Neuronal stem cell (in vitro differentiated cells): ENCODE measurements around the gene DENND1B.

Experiments used
- DNase-seq: peaks from one replicate; pipeline ENCODE4 v3.0.0-alpha.2; 2013; ENCODE audit warnings: low spot score
- H2AFZ ChIP-seq: one replicate; pipeline ENCODE4 v1.6.1; 2013; ENCODE audit warnings: mild to moderate bottlenecking, low read length, inconsistent platforms
- H2AK5ac ChIP-seq: 2 replicates; pipeline ENCODE4 v1.6.1; 2013; ENCODE audit warnings: low read depth, mild to moderate bottlenecking, inconsistent platforms, low read length, moderate library complexity, mixed read lengths
- H2BK120ac ChIP-seq: 2 replicates; pipeline ENCODE4 v1.6.1; 2013; ENCODE audit warnings: low read depth, mild to moderate bottlenecking, inconsistent platforms, low read length, moderate library complexity, mixed read lengths
- H2BK12ac ChIP-seq: one replicate; pipeline ENCODE4 v1.6.1; 2013; ENCODE audit warnings: low read length, inconsistent platforms
- H2BK15ac ChIP-seq: 2 replicates; pipeline ENCODE4 v1.6.1; 2013; ENCODE audit warnings: mild to moderate bottlenecking, low read length, inconsistent platforms, mixed read lengths
- H2BK5ac ChIP-seq: one replicate; pipeline ENCODE4 v1.6.1; 2013; ENCODE audit warnings: inconsistent platforms, mild to moderate bottlenecking, low read length, moderate library complexity
- H3K14ac ChIP-seq: one replicate; pipeline ENCODE4 v1.6.1; 2013; ENCODE audit warnings: low read length, inconsistent platforms
- H3K18ac ChIP-seq: 2 replicates; pipeline ENCODE4 v1.6.1; 2013; ENCODE audit warnings: low read length, inconsistent platforms
- H3K23ac ChIP-seq: 2 replicates; pipeline ENCODE4 v1.6.1; 2013; ENCODE audit warnings: low read depth, mild to moderate bottlenecking, mixed read lengths, low read length, inconsistent platforms; ENCODE audit not compliant: poor library complexity
- H3K27ac ChIP-seq: replicated peaks from 3 replicates; pipeline ENCODE4 v1.5.1; 2013; ENCODE audit warnings: low read length, inconsistent platforms
- H3K27me3 ChIP-seq, 3 experiments: 2 replicates each; pipeline ENCODE4 v1.6.1; 2013; ENCODE audit warnings: low read length in 3 of 3, mild to moderate bottlenecking in 2 of 3, inconsistent platforms in 1 of 3, low read depth in 1 of 3, mixed read lengths in 1 of 3, moderate library complexity in 1 of 3; ENCODE audit not compliant: control insufficient read depth in 3 of 3, insufficient read depth in 3 of 3
- H3K36me3 ChIP-seq, 2 donors: replicated peaks in 1 of 2; 2 replicates each; pipeline ENCODE4 v1.6.1; 2013; ENCODE audit warnings: low read length in 2 of 2; ENCODE audit not compliant: control insufficient read depth in 2 of 2, insufficient read depth in 2 of 2
- H3K4ac ChIP-seq: 2 replicates; pipeline ENCODE4 v1.6.1; 2013; ENCODE audit warnings: inconsistent platforms, mild to moderate bottlenecking, low read length, moderate library complexity
- H3K4me1 ChIP-seq, 2 donors: 1 replicate in 1 of 2; 2 replicates in 1 of 2; pipeline ENCODE4 v1.6.1; 2013; ENCODE audit warnings: low read length in 2 of 2, low read depth in 1 of 2; ENCODE audit not compliant: control insufficient read depth in 2 of 2, insufficient read depth in 1 of 2
- H3K4me2 ChIP-seq: one replicate; pipeline ENCODE4 v1.6.1; 2013; ENCODE audit warnings: mild to moderate bottlenecking, low read length, inconsistent platforms; ENCODE audit not compliant: insufficient read depth, poor library complexity, severe bottlenecking
- H3K4me3 ChIP-seq, 2 donors: 2 replicates each; pipeline ENCODE4 v1.5.1; 2013; ENCODE audit warnings: low read length in 2 of 2, mild to moderate bottlenecking in 2 of 2, inconsistent platforms in 1 of 2, moderate library complexity in 1 of 2
- H3K79me1 ChIP-seq: one replicate; pipeline ENCODE4 v1.6.1; 2013; ENCODE audit warnings: low read depth, mild to moderate bottlenecking, inconsistent platforms, low read length, moderate library complexity
- H3K9ac ChIP-seq: one replicate; pipeline ENCODE4 v1.6.1; 2013; ENCODE audit warnings: mild to moderate bottlenecking, low read depth, low read length, inconsistent platforms; ENCODE audit not compliant: poor library complexity
- H3K9me3 ChIP-seq, 2 donors: replicated peaks in 1 of 2; 2 replicates each; pipeline versions ENCODE3 to v1.6.1; 2013; ENCODE audit warnings: low read length in 2 of 2, mild to moderate bottlenecking in 2 of 2, inconsistent platforms in 1 of 2, low read depth in 1 of 2, mixed read lengths in 1 of 2, moderate library complexity in 1 of 2; ENCODE audit not compliant: control insufficient read depth in 2 of 2, insufficient read depth in 1 of 2
- H4K8ac ChIP-seq: one replicate; pipeline ENCODE4 v1.6.1; 2013; ENCODE audit warnings: low read depth, mild to moderate bottlenecking, inconsistent platforms, low read length, moderate library complexity
- H4K91ac ChIP-seq: one replicate; pipeline ENCODE4 v1.6.1; 2013; ENCODE audit warnings: low read length, low read depth, mild to moderate bottlenecking, inconsistent platforms; ENCODE audit not compliant: poor library complexity
- WGBS, 2 donors: extraction: QIAGEN DNeasy Blood & Tissue Kit; methylation state at CpG; one replicate each; pipeline ENCODE4 v1.1.7; 2013; ENCODE audit warnings: missing lambda C conversion rate in 2 of 2, mixed read lengths in 1 of 2; ENCODE audit not compliant: insufficient read length in 2 of 2, insufficient replicate concordance in 1 of 2; ENCODE audit errors: extremely low coverage in 2 of 2; 5-methylcytosine and 5-hydroxymethylcytosine counted together

Gene DENND1B

GRCh38 chr1:197470330-197470729, 304.9 kb downstream of the DENND1B start:
- no peak overlapping the region for H3K4me3 ChIP-seq
- no CpG with 5 or more reads among the region's 1 CpG for WGBS, 2 donors
- no peaks in the 10 kb centered on the region for H3K9me3 ChIP-seq
- no peaks in the 10 kb centered on the region for H3K79me1 ChIP-seq
- H2BK15ac ChIP-seq, result no peak overlapping the region
- H4K91ac ChIP-seq, result no peak overlapping the region
- no peak overlapping the region for H3K4ac ChIP-seq
- H2BK120ac ChIP-seq, result no peak overlapping the region
- no peak overlapping the region for H3K18ac ChIP-seq
- H3K4me1 ChIP-seq, result peaks cover 3 to 4% of the 10 kb centered on the region in 2 donors
- no peak overlapping the region for H3K4me2 ChIP-seq
- no peak for DNase-seq
- no peak overlapping the region for H4K8ac ChIP-seq
- no peak overlapping the region for H3K9ac ChIP-seq
- no peak overlapping the region for H3K23ac ChIP-seq
- no peak overlapping the region for H3K27ac ChIP-seq
- no peak overlapping the region for H2BK12ac ChIP-seq
- no peaks in the 10 kb centered on the region for H3K27me3 ChIP-seq
- no peak overlapping the region for H3K14ac ChIP-seq
- H2BK5ac ChIP-seq, result no peak overlapping the region
- H2AK5ac ChIP-seq, result no peak overlapping the region
- H2AFZ ChIP-seq, result no peak overlapping the region
- H3K36me3 ChIP-seq, result no peaks in the 10 kb centered on the region

DNA sequence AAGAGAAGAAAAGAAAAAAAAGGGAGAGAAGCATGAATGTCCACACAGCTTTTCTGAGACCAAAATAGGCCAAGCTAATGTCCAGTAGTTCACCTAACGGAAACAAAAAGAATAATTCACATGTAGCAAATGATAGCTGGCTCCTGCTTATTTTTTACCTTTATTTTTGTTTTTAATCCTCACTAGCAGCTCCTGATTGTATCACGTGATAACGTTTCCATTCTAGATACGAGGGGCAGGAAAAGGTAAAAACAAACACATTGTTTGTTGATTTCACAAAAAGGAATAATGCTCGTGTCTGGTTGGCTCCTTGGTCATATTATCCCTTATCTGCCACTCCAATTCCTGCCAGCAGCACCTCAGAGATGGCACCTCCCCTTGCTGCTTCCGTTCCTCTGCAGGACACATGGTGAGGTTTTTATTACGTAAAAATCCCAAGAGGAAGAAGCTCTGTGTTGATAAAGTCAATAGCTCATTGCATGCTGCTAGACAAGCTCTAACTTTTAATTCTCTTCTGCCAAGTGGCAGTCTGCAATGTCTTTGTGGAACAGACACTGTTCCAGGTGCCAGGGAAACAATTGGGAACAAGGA, 305.6 kb downstream of the DENND1B start:
- H3K23ac ChIP-seq, result no peak overlapping the region
- H3K27ac ChIP-seq, result no peak overlapping the region
- no peaks in the 10 kb centered on the region for H3K9me3 ChIP-seq
- no peaks in the 10 kb centered on the region for H3K36me3 ChIP-seq
- no peak overlapping the region for H2BK12ac ChIP-seq
- H3K27me3 ChIP-seq, result no peaks in the 10 kb centered on the region
- H2BK120ac ChIP-seq, result no peak overlapping the region
- no peak overlapping the region for H2AFZ ChIP-seq
- H2BK15ac ChIP-seq, result no peak overlapping the region
- H2BK5ac ChIP-seq, result no peak overlapping the region
- H4K91ac ChIP-seq, result no peak overlapping the region
- no peak overlapping the region for H3K4me2 ChIP-seq
- no peak overlapping the region for H3K4me3 ChIP-seq
- no peak overlapping the region for H3K18ac ChIP-seq
- no peak overlapping the region for H3K4ac ChIP-seq
- H3K79me1 ChIP-seq, result no peaks in the 10 kb centered on the region
- H3K14ac ChIP-seq, result no peak overlapping the region
- no peak overlapping the region for H3K9ac ChIP-seq
- no peak for DNase-seq
- H2AK5ac ChIP-seq, result no peak overlapping the region
- no CpG with 5 or more reads among the region's 7 CpGs for WGBS, 2 donors
- H3K4me1 ChIP-seq, result peaks cover 3 to 4% of the 10 kb centered on the region in 2 donors
- no peak overlapping the region for H4K8ac ChIP-seq

GRCh38 chr1:197468543-197469175, 306.6 kb downstream of the DENND1B start:
- Histone ChIP-seq H2AFZ (no peak overlapping the region), H3K18ac (no peak overlapping the region), H2BK15ac (no peak overlapping the region), H3K23ac (no peak overlapping the region), H2BK5ac (no peak overlapping the region), H3K4ac (no peak overlapping the region), H3K4me1 (peaks cover 7 to 9% of the 10 kb centered on the region in 2 donors), H2AK5ac (no peak overlapping the region), H4K91ac (no peak overlapping the region), H2BK12ac (no peak overlapping the region), H3K9ac (no peak overlapping the region), H3K9me3 (no peaks in the 10 kb centered on the region), H3K36me3 (no peaks in the 10 kb centered on the region), H3K14ac (no peak overlapping the region), H2BK120ac (no peak overlapping the region), H3K4me3 (no peak overlapping the region), H3K27me3 (no peaks in the 10 kb centered on the region), H4K8ac (no peak overlapping the region), H3K79me1 (no peaks in the 10 kb centered on the region), H3K27ac (no peak overlapping the region), H3K4me2 (no peak overlapping the region)
- no CpG with 5 or more reads among the region's 9 CpGs for WGBS, 2 donors
- no peak for DNase-seq

DNA sequence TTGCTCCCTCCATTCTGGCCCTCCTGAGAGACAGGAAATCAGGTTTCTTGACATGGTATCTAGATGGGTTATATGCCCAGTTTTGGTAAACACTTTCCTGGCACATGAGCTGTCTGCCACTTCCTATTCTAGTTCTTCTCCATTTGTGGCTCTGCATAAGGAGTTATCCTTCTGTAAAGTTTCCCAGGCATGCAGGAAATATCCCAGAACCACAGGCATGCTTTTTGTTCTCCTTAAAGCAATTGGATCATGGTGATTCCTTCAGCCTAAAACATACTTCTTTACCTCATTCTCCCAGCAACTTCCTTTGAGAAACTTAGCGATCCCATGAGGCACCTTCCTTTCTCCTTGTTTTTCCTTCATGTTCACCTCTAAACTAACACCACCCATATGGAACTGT, 307.4 kb downstream of the DENND1B start:
- H3K4me3 ChIP-seq, result no peak overlapping the region
- H3K9me3 ChIP-seq, result no peaks in the 10 kb centered on the region
- H4K8ac ChIP-seq, result no peak overlapping the region
- H2BK120ac ChIP-seq, result no peak overlapping the region
- H3K27me3 ChIP-seq, result no peaks in the 10 kb centered on the region
- no peak overlapping the region for H3K9ac ChIP-seq
- H2BK12ac ChIP-seq, result no peak overlapping the region
- no peak overlapping the region for H2BK5ac ChIP-seq
- no peak overlapping the region for H3K23ac ChIP-seq
- no CpG with 5 or more reads among the region's 1 CpG for WGBS, 2 donors
- no peak overlapping the region for H4K91ac ChIP-seq
- H3K79me1 ChIP-seq, result no peaks in the 10 kb centered on the region
- H3K27ac ChIP-seq, result no peak overlapping the region
- no peaks in the 10 kb centered on the region for H3K36me3 ChIP-seq
- no peak overlapping the region for H2AK5ac ChIP-seq
- no peak overlapping the region for H2BK15ac ChIP-seq
- no peak overlapping the region for H3K4me2 ChIP-seq
- peaks cover 7 to 9% of the 10 kb centered on the region in 2 donors for H3K4me1 ChIP-seq
- H3K18ac ChIP-seq, result no peak overlapping the region
- no peak overlapping the region for H3K14ac ChIP-seq
- no peak for DNase-seq
- no peak overlapping the region for H3K4ac ChIP-seq
- no peak overlapping the region for H2AFZ ChIP-seq
